ENCODE measurements around the gene IDH3G.

IDH3G gene

DNA sequence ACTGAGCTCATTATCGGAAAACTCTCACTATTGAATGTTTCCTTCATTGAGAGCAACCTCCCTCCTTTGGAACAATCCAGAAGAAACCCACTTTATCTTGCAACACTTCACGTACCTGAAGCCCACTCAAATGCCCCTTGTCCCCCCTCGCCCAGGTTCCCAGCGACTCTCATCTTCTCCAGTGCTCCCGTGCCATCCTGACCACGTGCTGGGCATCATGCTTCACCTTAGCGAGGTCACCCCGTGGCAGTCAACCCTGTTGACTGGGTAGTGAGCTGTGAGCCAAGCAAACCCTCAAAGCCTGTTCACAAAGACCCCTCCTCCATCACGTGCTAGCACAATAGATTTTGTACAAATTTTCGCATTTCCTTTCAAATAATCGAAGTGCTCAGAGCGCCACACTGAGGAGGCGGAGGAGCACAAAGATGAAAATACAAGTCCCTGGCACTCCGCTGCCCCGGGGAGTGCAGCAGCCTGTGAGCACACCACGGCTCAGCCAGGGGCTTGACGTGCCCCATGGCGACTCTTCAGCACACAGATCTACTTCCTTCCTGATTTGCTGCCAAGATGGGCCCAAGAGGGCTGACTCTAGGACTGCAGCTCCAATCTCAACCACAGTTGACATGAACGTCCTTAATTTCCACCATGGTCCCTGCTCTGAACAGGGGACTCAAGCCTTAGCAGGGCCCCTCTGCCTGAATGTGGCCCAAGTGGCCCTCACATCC is 20.6 kb upstream of the IDH3G start:
- no peak for FAIRE-seq

DNA sequence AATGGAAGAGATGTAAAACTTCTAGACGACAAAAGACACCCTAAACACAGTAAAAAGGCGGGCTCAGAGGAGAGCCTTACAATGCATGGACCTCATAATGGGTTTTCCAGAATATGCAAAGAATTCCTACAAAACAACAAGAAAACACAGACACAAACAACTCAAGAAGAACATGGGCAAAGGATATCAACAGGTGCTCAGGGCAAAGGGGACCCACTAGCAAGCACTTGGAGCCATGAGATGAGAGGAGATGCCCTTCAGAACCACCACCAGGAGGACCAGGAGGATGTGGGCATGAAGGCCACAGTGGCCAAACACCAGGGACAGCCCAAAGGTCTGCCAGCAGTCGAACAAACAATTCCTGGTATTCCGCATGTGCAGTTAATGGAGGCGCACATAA is 19.0 kb upstream of the IDH3G start:
- FAIRE-seq, result no peak

DNA sequence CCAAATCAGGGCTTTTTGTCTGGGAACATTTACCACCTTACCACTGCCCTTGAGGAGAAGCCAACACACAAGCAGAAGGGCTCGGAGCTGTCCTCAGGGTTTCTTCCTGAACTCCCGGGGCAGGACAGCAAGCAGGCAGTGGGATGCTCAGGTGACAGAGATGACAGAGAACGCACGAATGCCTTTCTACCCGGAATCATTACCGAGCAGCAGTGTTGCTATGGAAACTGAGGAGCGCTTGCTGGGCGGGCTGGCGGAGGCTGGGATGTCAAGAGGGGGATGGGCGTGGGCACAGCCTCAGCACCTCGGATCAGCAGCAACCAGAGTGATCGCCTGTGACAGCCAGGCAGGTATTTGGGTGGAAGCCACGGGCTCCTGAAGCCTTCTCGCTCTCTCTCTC is 18.0 kb upstream of the IDH3G start:
- no peak for FAIRE-seq

DNA sequence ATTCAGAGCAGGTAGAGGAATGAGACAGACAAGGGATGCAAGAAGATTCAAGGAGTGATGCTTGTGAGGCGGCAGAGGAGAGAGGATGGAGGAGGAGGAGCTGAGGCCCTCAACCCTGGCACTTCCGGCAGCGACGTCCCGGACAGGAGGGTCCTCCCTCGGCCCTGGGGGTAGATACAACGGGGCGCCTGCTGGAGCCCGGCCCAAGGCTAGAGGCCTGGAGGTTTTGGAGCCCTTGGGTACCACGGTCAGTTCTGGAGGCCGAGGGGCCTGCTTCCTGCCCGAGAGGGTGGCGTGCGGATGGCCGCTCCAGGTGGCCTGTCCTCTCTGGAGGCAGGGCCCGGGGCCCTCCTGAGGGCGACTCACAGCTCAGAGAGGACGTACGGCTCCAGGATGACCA is 13.8 kb upstream of the IDH3G start:
- FAIRE-seq, result no peak

DNA sequence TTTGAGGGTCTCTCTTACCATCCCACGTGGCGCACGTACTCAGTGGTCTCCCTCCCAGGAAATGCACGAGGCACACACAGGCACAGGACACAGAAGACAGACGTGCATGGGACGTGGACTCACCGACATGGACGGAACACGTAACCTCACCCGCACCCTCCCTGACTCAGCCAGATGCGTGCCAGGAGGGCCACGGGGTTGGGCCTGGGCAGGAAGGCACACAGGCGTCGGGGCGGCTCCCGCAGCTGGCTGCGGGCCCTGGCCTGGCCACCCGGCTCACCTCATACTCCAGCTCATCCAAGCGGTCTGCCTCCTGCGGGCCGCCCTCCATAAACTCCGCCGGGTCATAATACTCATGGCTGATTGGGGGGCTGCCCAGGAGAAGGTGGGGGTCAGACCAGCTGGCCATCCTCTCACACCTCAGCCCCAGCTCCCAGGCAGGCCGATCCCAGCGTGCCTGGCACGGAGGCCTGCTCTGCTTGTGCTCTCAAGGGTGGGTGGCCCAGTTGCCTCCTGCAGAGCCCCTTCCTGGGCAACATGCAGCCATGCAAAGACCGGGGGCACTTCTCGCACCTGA is 12.9 kb upstream of the IDH3G start:
- FAIRE-seq, result no peak

DNA sequence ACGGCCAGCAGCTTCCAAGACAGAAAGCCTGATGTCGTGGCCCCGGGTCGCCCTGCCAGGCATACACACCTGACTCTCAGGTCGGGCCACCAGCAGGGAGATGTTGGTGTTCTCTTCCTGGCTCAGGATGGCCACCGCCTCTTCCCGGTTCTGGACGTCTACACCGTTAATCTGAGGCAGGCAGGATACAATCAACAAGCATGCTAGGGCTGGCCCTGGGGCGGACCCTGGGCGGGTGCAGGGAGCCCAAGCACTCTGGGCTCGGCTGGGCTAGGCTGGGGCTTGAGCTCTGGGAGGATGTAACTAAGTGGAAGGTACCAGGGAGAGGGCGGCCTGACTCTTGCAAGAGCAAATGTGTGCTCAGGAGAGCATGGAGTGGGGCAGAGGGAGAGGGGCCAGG is 11.3 kb upstream of the IDH3G start:
- FAIRE-seq, result no peak

DNA sequence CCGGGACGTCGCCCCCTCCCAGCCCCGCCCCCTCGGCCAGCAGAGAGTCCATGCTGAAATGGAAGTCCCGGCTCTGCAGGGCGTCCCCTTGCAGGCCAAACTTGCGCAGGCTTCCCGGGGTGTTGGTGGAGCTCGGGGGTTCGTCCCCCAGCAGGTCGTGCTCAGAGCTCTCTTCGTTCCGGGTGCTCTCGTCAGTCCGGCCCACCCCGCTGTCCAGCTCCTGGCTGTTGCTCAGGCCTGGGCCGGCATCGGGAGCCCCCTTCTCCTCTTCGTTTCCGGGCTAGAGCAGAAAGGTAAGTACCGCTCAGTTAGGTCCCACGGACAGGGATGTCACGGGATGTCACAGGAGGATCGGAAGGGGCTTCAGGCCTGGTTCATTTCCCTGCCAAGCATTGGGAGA is 10.4 kb upstream of the IDH3G start:
- FAIRE-seq, result no peak

DNA sequence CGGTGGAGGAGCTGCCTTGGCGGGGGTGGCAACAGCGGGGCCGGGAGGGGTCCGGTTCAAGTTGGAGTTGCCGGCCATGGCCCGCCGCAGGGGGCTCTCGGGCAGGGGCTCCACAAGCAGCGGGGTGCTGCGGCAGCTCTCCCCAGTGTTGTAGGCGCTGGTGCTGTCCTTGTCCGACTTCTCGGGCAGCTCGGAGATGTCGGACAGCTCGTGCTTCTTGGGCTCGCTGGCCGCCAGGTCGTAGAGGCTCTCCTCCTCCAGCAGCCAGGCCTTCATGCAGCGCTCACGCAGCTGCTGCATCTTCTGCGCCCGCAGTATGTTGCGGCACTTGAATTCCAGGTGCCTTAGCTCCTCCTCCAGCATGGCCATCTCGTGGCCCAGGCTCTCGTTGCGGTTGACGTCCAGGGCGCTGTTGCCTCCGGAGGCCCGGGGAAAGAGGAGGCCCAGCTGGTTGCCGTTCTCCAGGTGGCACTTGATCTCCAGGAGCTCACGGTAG is 10.0 kb upstream of the IDH3G start:
- FAIRE-seq, result no peak

DNA sequence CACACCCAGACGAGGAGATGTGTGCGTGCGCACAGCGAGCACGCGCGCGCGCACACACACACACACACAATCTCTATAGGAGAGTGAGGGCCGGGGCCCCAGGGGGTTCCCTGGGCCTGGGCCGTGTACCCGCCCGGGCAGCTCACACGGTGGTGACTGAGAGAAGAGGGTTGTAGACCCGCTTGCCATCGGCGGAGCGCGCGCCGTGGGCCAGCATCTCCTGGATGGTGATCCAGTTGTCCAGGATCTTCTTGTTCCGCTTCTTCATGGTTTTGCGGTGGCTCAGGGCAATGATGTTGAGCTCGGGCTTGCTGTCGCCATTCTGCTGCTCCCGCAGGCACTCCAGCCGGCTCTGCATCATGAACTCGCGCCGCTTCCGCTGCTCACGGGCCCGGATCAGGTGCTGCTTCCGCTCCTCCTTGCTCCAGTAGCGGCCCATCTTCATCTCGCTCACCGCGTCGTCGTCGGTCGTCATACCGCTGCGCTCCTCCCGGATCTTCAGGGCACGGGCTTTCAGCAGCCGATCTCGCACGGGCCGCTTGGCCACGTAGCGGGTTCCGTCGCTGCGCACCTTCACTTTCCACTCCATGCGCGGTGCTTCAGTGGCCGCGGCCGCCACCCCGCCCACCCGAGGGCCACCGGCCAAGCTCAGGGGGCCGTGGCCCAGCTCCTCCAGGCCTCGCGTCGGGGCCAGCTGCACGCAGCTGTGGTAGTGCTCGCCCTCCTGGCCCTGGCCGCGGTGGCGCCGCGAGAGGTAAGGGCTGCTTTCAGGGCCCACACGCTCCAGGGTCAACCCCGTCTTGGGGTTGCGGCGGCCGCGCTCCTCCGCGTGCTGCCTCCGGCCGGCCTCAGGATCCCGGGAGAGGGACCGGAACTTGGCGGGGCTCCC is 9.3 kb upstream of the IDH3G start:
- no peak for FAIRE-seq

DNA sequence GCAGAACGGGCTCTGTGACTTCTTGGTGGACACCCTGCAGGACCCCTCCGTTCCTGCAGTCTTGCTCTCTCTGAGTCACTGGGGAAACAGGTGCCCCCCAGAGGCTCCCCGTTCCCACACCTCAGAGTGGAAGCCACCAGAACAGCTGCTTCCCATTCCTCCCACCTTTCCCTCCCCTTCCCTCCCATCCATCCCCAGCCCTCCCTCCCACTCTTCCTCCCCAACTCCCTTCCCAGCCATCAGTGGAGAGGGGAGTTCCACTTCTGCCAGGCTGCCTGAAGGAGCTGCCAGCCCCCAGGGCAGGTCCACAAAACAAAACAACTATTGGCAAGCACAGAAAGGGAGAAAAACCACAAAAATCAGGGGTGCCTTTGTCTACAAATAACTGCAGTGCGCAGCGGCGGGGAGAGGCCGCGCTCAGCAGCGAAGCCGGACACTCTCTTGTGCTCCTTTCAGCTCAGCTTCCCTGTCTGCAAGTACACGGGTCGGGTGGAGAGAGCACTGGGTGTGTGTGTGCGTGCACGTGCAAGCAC is 8.4 kb upstream of the IDH3G start:
- FAIRE-seq, result no peak

DNA sequence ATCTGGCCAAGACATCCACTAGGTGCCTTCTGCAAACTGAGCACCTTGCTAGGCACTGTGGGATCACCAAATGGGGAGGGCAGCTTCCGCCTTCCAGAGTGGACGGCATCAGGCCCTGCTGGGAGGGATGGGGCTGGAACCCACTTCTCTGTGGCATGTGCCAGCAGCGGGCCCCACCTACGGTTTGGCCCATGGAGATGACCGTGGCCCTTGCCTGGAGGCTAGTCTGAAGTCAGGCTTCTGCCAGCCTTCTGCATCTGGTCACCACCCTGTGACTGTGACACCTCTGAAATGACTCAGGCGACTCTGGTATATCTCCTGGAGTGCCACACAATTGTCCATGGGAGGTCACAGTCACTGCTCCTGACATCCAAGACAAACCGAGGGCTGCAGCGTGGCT is 7.5 kb upstream of the IDH3G start:
- FAIRE-seq, result no peak

DNA sequence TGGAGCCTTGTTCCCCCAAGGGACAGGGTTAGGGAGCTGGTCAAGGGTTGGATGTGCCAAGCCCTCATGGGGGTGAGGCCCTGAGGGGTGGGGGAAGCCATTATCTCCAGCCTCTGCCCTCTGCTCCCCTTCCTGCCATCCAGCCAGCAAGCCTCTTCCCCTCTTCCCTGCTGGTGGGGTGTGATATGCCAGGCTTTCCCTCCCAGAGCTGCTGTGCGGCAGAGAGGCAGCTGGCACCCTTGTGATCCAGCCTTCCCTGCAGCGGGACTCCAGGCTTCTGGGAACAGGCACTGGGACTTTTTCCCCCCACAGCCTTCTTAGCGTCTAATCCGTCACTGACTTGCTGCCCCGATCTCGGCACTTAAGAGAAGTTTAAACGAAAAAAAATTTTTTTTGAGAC is 6.6 kb upstream of the IDH3G start:
- no peak for FAIRE-seq

DNA sequence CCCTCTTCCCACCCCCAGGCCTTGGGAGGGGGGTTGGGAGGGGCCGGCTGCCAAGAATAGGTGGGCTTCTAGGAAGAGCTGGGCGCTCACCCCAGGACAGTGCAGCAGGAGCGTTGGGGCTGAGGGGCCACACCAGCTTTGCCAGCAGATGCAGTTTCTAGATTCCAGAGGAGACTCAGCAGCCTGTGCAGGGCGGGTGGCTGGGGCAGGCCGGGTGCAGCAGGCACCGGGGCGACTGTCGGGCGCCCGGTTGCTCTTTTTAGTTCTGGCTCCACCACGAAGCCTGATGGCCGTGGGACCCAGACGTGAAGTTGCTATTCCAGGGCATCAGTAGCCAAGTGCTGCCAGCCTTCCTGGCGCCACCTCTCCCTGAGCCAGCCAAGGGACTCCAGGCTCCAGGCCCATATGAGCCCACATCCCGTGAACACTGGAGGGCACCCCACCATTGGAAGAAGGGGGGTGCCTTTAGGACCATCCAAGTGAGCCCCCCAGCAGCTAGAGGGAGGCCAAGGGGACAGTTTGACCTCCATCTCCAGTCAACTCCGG is 6.1 kb upstream of the IDH3G start:
- no peak for FAIRE-seq

DNA sequence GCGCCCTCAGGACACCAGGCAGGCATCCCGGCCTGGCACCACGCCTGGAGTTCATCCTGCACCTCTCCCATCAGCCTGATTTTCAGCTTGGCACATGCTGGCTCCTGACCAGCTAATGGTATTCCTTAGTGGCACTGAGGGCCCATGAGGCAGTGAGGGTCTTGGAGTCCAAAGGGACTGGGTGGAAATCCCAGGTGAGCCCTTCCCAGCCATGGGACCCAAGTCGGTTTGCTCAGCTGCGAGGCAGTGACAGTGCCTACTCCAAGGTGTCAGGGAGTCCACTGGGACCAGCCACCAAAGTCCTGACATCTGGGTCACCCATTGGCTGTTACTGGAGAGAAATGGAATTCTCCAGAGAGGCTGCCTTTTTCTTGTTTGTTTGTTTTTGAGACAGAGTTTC is 5.2 kb upstream of the IDH3G start:
- no peak for FAIRE-seq

DNA sequence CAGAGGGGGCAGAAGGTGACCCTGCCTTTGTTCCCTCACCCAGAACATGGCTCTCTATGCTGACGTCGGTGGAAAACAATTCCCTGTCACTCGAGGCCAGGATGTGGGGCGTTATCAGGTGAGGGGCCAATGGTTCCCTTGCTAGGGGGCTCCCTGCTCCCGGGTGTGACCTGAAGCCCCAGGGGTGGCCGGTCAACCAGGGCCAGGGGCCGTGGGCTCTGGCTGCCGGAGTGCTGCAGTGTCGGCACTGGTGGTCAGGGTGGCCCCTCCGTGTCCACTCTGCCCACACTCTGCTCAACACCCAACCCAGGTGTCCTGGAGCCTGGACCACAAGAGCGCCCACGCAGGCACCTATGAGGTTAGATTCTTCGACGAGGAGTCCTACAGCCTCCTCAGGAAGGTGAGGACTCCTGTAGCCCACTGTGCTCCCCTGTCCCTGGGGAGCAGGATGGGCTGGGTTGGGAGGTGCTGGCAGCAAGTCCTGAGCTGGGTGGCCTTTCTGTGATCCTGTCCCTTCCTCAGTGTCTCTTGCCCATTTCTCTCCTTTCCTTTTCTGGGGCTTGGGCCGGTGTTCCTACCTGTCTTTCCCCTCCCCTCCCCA is 3.3 kb upstream of the IDH3G start:
- no peak for FAIRE-seq

DNA sequence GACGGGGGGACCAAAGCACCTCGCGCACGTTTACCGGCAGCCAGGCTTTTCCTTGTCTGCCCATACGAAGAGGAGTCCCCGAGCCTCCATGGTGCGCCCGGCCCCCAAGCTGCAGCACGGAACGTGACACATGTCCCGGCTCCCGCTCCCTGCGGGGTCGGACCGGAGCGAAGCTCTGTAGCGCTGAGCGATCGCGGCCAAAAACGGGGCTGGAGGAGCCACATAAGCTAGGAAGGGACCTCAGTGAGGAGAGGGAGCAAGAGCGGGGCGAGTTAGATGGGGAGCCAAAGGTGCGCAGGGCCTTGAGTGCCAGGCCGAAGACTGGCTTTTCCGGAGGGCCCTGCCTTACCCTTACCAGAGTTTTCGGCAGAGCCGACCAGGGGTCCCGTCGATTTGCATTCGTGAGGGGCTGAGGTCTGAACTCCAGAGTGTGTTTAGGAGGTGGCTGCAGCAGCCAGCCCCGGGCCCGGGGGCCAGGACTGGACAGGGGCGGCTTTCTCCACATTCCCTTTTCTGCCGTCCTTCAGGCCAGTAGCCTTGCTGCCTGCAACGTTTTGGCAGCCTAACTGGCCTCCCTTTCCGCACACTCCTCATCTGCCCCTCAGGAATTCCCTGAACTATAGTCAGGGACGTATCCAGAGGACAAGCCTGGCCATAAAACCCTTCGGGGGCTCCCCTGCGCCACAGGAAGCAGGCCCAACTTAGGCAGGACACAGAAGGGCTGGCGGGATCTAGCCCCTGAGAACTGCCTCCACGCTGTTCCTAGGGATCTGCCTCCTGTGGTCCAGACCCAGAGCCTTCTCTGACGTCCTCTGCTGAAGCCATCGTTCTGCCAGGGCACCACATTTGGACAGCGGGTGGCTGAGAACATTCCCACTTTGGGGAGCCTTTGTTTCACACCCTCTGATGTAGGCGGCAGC is 982 bp upstream of the IDH3G start:
- no peak for FAIRE-seq

DNA sequence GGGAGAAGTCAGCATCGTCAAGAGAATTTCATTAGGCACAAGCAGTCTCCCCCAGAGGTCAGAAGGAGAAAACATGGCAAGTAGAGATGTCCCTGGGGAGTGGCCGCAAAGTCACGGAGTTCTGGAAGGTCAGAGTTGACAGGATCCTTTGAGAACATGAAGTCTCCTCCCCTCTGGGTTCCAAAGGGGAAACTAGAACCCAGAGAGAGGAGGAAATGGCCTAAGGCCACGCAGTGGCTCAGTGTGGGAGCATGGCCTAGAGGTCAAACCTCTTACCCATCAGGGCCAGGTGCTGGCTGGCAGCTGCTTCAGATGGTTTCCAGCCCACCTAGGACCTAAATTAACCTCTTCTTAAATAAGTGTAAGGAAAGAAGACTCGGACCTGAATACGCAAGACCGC is 884 bp downstream of the IDH3G start:
- no peak for FAIRE-seq

DNA sequence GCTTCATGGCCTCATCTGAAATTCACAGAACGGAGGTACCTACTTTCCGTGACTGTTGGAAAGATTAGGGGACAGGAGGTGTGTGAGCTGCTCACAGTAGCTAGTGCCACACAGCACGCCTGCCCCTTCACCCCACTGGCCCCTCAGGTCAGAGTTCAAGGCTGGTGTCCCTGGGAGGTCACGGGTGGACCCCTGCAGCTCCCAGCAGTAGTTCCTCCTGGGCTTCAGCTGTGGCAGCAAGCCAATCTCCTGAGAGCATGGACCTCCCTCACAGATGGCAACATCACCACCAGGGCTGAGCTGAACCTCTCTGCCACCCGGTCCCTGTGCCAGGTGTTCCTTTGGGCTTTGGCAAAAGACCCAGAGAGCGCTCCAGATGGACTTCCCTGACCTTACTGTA is 1.8 kb downstream of the IDH3G start:
- no peak for FAIRE-seq

DNA sequence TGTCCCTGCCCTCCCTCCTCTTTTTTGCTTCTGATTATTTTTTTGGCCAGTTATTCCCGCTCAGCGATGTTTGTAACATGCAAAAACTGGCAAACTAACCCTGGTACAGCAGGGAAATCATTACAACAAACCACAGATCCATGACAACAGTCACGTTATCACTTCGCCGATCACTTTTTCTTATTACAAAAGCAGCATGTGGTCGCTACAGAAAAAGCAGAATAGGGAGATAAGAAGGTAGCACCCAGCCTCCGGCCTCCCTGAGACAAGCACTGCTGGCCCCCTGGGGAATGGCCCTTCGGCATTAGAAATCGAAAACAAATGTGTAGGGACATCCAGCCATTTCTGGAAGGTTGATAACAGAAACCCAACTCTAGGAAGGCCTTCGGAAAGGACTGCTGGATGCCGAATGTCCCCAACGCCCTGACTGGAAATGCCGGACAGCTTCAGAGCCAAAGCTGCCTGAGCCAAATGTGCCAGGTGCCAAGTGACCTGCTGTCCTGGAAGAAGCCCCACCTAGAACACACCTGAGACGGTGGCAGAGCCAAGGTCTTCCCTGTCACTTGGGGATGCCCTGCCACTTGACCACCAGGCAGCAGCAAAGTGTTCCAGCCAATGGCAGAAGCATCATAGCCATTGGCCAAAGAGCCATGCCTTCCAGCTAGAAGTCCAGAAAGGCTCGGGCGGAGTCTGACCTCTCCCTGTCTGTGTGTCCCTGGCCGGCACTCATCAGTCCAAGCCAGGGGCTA is 2.9 kb downstream of the IDH3G start:
- no peak for FAIRE-seq

DNA sequence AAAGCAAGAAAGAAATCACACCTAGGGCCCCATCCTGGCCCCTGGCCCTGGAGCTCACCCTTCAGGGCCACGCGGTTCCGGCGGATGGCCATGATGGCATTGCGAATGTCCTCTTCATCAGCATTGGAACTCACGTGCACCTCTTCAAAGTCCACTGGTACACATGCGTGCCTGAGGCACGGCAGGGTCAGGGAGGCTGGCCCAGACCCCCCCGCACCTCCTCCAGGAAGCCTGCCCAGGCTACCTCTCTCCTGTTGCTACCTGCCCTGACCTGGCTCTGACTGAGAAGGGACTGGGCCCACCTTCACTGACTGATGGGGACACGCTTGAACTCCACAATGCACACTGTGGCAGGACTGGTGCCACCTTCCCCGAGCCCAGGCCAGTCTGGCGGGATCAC is 4.5 kb downstream of the IDH3G start:
- FAIRE-seq, result no peak

DNA sequence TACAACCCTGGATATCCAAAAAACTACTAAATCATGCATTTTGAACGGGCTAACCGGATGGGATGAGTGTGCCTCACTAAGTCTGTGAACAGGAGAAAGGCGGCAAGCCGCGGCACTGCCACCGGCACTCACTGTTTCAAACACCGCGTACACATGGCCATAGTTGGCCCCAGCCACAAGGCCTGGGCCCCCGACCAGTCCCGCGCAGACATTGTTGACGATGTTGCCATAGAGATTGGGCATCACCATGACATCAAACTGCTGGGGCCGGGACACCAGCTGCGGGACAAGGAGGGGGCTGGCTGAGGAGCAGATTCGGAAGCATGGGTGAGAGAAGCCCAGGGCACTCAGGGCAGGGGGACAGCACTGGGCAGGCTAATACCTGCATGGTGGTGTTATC is 7.5 kb downstream of the IDH3G start:
- no peak for FAIRE-seq
